Measurements from ENCODE around the gene HCN4. TPM values are rescaled to one million over a fixed set of nuclear protein-coding genes. Genes with fewer than 3 reads are reported as not detected.

The HCN4 gene
- total and polyA plus RNA-seq, 2 experiments from 2014 or later = 2.4 to 10.6 TPM

GRCh38 chr15:73338058-73338457 lies 30.7 kb downstream of the HCN4 start:
- DNase-seq (ENCODE audit: low spot score) (no peak), ATAC-seq (no peak)
- Histone ChIP-seq H3F3A (replicated peaks; ENCODE audit: low read depth) (no peaks in the 10 kb centered on the region), H3K36me3 (ENCODE audit: insufficient read depth) (0 out of 2 replicates have a peak, but pooled peaks cover 4% of the 10 kb centered on the region), H4K20me1 (replicated peaks; ENCODE audit: insufficient read depth) (peaks cover 3% of the 10 kb centered on the region), H3K27ac (ENCODE audit: low read depth) (no peak overlapping the region), H3K27me3 (ENCODE audit: insufficient read depth) (no peaks in the 10 kb centered on the region), H3K4me1 (ENCODE audit: insufficient read depth) (no peaks in the 10 kb centered on the region), H3K79me2 (replicated peaks; ENCODE audit: insufficient read depth) (no peaks in the 10 kb centered on the region), H3K4me2 (no peak overlapping the region), H3K4me3 (no peak overlapping the region), H3K9me2 (ENCODE audit: insufficient read depth) (no peaks in the 10 kb centered on the region), H2AFZ (no peak overlapping the region)
- Mint-ChIP-seq H3K4me3 (no peak overlapping the region), H3K36me3 (ENCODE audit: low read depth) (peaks cover 7% of the 10 kb centered on the region), H3K27ac (no peak overlapping the region), H3K4me1 (peaks cover 3% of the 10 kb centered on the region; the same call in 1 of the 3 replicates), H3K27me3 (ENCODE audit: insufficient read depth, low read depth, poor library complexity) (no peaks in the 10 kb centered on the region), H3K9me3 (no peaks in the 10 kb centered on the region)
- no peak for TF ChIP-seq POLR2AphosphoS5 (IDR thresholded peaks at IDR 0.05; ENCODE audit: low read depth)
- TF ChIP-seq REST (IDR thresholded peaks at IDR 0.05; ENCODE audit: unreplicated experiment) = no peak

- Histone ChIP-seq H3K4me2 (no peak overlapping the region), H3K36me3 (ENCODE audit: insufficient read depth) (no peaks in the 10 kb centered on the region)
- no peaks in the 10 kb centered on the region for H3K9me3 Mint-ChIP-seq
Measured at GRCh38 chr15:73337187-73337586, 31.6 kb downstream of the HCN4 start.

More at GRCh38 chr15:73337187-73337586, 31.6 kb downstream of the HCN4 start:
- H3K79me2 ChIP-seq (replicated peaks; ENCODE audit: insufficient read depth) = no peaks in the 10 kb centered on the region
- Mint-ChIP-seq H3K4me3 (no peak overlapping the region), H3K36me3 (ENCODE audit: low read depth) (no peaks in the 10 kb centered on the region; the same call in 1 of the 3 replicates), H3K27me3 (ENCODE audit: insufficient read depth, low read depth, poor library complexity) (no peaks in the 10 kb centered on the region), H3K4me1 (peaks cover 3% of the 10 kb centered on the region; the same call in 1 of the 3 replicates), H3K27ac (no peak overlapping the region)
- H2AFZ ChIP-seq = no peak overlapping the region
- no peak overlapping the region for H3K27ac ChIP-seq (ENCODE audit: low read depth)
- DNase-seq (ENCODE audit: low spot score) (no peak), ATAC-seq (no peak)
- no peaks in the 10 kb centered on the region for H3F3A ChIP-seq (replicated peaks; ENCODE audit: low read depth)
- no peaks in the 10 kb centered on the region for H3K4me1 ChIP-seq (ENCODE audit: insufficient read depth)
- H3K4me3 ChIP-seq = no peak overlapping the region
- no peaks in the 10 kb centered on the region; the same call in none of the 2 replicates for H4K20me1 ChIP-seq (replicated peaks; ENCODE audit: insufficient read depth)
- no peaks in the 10 kb centered on the region for H3K27me3 ChIP-seq (ENCODE audit: insufficient read depth)
- H3K9me2 ChIP-seq (ENCODE audit: insufficient read depth) = no peaks in the 10 kb centered on the region
- TF ChIP-seq REST (IDR thresholded peaks at IDR 0.05; ENCODE audit: unreplicated experiment) = no peak
- TF ChIP-seq EZH2phosphoT487 (IDR thresholded peaks at IDR 0.05; ENCODE audit: unreplicated experiment) = no peak
- no peak for TF ChIP-seq ZNF462 (CRISPR knock-in tag; IDR thresholded peaks at IDR 0.05)
- TF ChIP-seq ZNF114 (CRISPR knock-in tag; IDR thresholded peaks at IDR 0.05) = no peak
- no peak for TF ChIP-seq ZNF331 (CRISPR knock-in tag; IDR thresholded peaks at IDR 0.05; ENCODE audit: low read depth)

All from GM23338 (cell line).